G401 (cell line): ENCODE measurements around the gene LGALS3BP. TPM values are rescaled to one million over a fixed set of nuclear protein-coding genes. Genes with fewer than 3 reads are reported as not detected.
"Not testable (repeated sequence)": the region's sequence is repeated elsewhere in the genome, so short reads cannot be mapped to it uniquely, and the experiment has no call there.

Source experiments
- DNase-seq: peaks from one replicate; pipeline ENCODE4 v3.0.0-alpha.2; 2015; ENCODE audit warnings: low spot score
- in situ Hi-C: cut with HindIII; loops from 2 replicates; pipeline ENCODE4 v1.10.0; 2016; ENCODE audit warnings: low sequenced_read_pairs, mixed read lengths
- total RNA-seq: library from RNA; depleted of rRNA; stranded (reverse); fragments of >200 nt; shearing (Covaris generic); gene quantifications from 2 replicates; pipeline ENCODE4 v1.2.3, GENCODE V29; 2014; rRNA removed

LGALS3BP gene
- total RNA-seq = 24.1 and 44.7 TPM in 2 replicates

GRCh38 chr17:78979780-78980623, at the start of gene LGALS3BP:
LGALS3BP (minus strand) TSS chr17:78979923; CDS start chr17:78977191, 2,732 bp downstream.
- in situ Hi-C loops = no loop called here
- peak; percentile 76 for DNase-seq

GRCh38 chr17:79028496-79029326, 49.0 kb upstream of the LGALS3BP start:
- in situ Hi-C loops = no loop called here
- no peak for DNase-seq

GRCh38 chr17:79027925-79028491, 48.3 kb upstream of the LGALS3BP start:
- no peak for DNase-seq

GRCh38 chr17:79027274-79027924, 47.7 kb upstream of the LGALS3BP start:
- in situ Hi-C loops = no loop called here
- DNase-seq = no peak

More at GRCh38 chr17:79027925-79028491, 48.3 kb upstream of the LGALS3BP start:
- in situ Hi-C loops = no loop called here

- DNase-seq = no peak
- in situ Hi-C loops = no loop called here
Measured at GRCh38 chr17:79026376-79027273, 46.9 kb upstream of the LGALS3BP start.

- no peak for DNase-seq
- in situ Hi-C loops = no loop called here
Measured at GRCh38 chr17:79024901-79025737, 45.4 kb upstream of the LGALS3BP start.

- in situ Hi-C loops = no loop called here
- DNase-seq = no peak
Measured at GRCh38 chr17:79023886-79024771, 44.4 kb upstream of the LGALS3BP start, which contains the start of gene C1QTNF1. C1QTNF1 (plus strand) TSS chr17:79024169; CDS start chr17:79043969, 19,800 bp downstream.

GRCh38 chr17:79023180-79023705, 43.5 kb upstream of the LGALS3BP start:
- DNase-seq = no peak
- in situ Hi-C loops = no loop called here

- in situ Hi-C loops = no loop called here
- no peak for DNase-seq
Measured at GRCh38 chr17:79022507-79022991, 42.8 kb upstream of the LGALS3BP start.

GRCh38 chr17:79021929-79022328, 42.2 kb upstream of the LGALS3BP start:
- DNase-seq, in situ Hi-C loops: not testable (repeated sequence)

- in situ Hi-C loops = no loop called here
- DNase-seq = no peak
Measured at GRCh38 chr17:79020631-79021301, 41.0 kb upstream of the LGALS3BP start.

GRCh38 chr17:79019632-79020584, 40.2 kb upstream of the LGALS3BP start:
- DNase-seq = peak; percentile 48

GRCh38 chr17:79019261-79019631, 39.5 kb upstream of the LGALS3BP start:
- DNase-seq = no peak
- in situ Hi-C loops = no loop called here

More at GRCh38 chr17:79019632-79020584, 40.2 kb upstream of the LGALS3BP start:
- in situ Hi-C loops = no loop called here

- in situ Hi-C loops = no loop called here
- no peak for DNase-seq
Measured at GRCh38 chr17:79018370-79018695, 38.6 kb upstream of the LGALS3BP start.
